B cell (primary cell): ENCODE data around the gene JPH3. TPM values are rescaled to one million over a fixed set of nuclear protein-coding genes. Genes with fewer than 3 reads are reported as not detected.

Experiments used
- ATAC-seq: fragments of 200-7000 bp; cut with Tn5 transposase; one replicate; pipeline ENCODE4 v1.10.0; 2021; ENCODE audit warnings: low read depth, mild to moderate bottlenecking, moderate number of reproducible peaks, moderate library complexity
- CTCF ChIA-PET: fragments of 350-600 bp; sonication (Branson Sonifier 250); formaldehyde crosslinking; loops from one replicate; lab custom pipeline; 2021; ENCODE audit warnings: antibody characterized with exemption, inconsistent platforms; lab: Charles Lee
- POLR2A ChIA-PET: fragments of 350-600 bp; sonication (Branson Sonifier 250); formaldehyde crosslinking; loops from one replicate; lab custom pipeline; 2021; ENCODE audit warnings: antibody characterized with exemption; lab: Charles Lee
- DNase-seq: peaks from one replicate; pipeline ENCODE4 v3.0.0; 2013
- H2AFZ ChIP-seq: 2 replicates; pipeline ENCODE4 v1.6.1; 2012; ENCODE audit warnings: mild to moderate bottlenecking, low read depth, low read length; ENCODE audit not compliant: insufficient read depth, poor library complexity, severe bottlenecking
- H3K27ac ChIP-seq, 2 donors: 1 replicate in 1 of 2; 2 replicates in 1 of 2; pipeline ENCODE4 v1.5.1; 2012 to 2013; ENCODE audit warnings: low read length in 2 of 2, mild to moderate bottlenecking in 2 of 2, moderate library complexity in 1 of 2
- H3K27me3 ChIP-seq, 4 experiments: fragments of 200-600 bp in 1 of 4; sonication (generic) in 1 of 4; replicated peaks in 1 of 4; 1 replicate in 2 of 4; 2 replicates in 2 of 4; pipeline versions ENCODE4 v1.6.1 to v1.7.0; 2013 to 2016; ENCODE audit warnings: low read length in 3 of 4, mild to moderate bottlenecking in 2 of 4, mixed read lengths in 1 of 4, moderate library complexity in 1 of 4; ENCODE audit not compliant: insufficient read depth in 4 of 4, control insufficient read depth in 3 of 4; ENCODE audit errors: control extremely low read depth in 1 of 4
- H3K36me3 ChIP-seq, 2 experiments: replicated peaks in 1 of 2; 1 replicate in 1 of 2; 2 replicates in 1 of 2; pipeline versions ENCODE4 v1.6.1 to v1.7.1; 2013; ENCODE audit warnings: low read length in 1 of 2; ENCODE audit not compliant: insufficient read depth in 2 of 2, control insufficient read depth in 1 of 2; ENCODE audit errors: control extremely low read depth in 1 of 2, extremely low read depth in 1 of 2
- H3K4me1 ChIP-seq, 2 donors: fragments of 200-600 bp in 1 of 2; sonication (generic) in 1 of 2; 1 replicate in 1 of 2; 2 replicates in 1 of 2; pipeline versions ENCODE4 v1.5.1 to v1.6.1; 2013 to 2017; ENCODE audit warnings: low read length in 2 of 2; ENCODE audit not compliant: control insufficient read depth in 2 of 2, insufficient read depth in 2 of 2
- H3K4me2 ChIP-seq: replicated peaks from 2 replicates; pipeline ENCODE3; 2012; ENCODE audit warnings: mild to moderate bottlenecking, low read depth, low read length; ENCODE audit not compliant: poor library complexity, severe bottlenecking
- H3K4me3 ChIP-seq, 5 experiments: fragments of 200-600 bp in 1 of 5; sonication (generic) in 1 of 5; 1 replicate in 3 of 5; 2 replicates in 2 of 5; pipeline versions ENCODE4 v1.5.1 to v1.7.0; 2011 to 2016; ENCODE audit warnings: low read length in 4 of 5, mild to moderate bottlenecking in 4 of 5, low read depth in 2 of 5, control low read depth in 1 of 5, moderate library complexity in 1 of 5; ENCODE audit not compliant: insufficient read depth in 1 of 5; ENCODE audit errors: control extremely low read depth in 1 of 5, extremely low read depth in 1 of 5
- H3K79me2 ChIP-seq: fragments of 200-600 bp; sonication (generic); one replicate; pipeline ENCODE4 v1.6.0; 2016; ENCODE audit warnings: low read length; ENCODE audit not compliant: control insufficient read depth, insufficient read depth
- H3K9ac ChIP-seq: fragments of 200-600 bp; sonication (generic); 2 replicates; pipeline ENCODE4 v1.6.1; 2017; ENCODE audit warnings: mild to moderate bottlenecking, low read length, moderate library complexity
- H3K9me3 ChIP-seq, 3 donors: one replicate each; pipeline versions ENCODE4 v1.6.1 to v1.7.1; 2013; ENCODE audit warnings: low read length in 2 of 3; ENCODE audit not compliant: control insufficient read depth in 2 of 3, insufficient read depth in 1 of 3; ENCODE audit errors: control extremely low read depth in 1 of 3
- H4K20me1 ChIP-seq: 2 replicates; pipeline ENCODE4 v1.6.0; 2012; ENCODE audit warnings: mild to moderate bottlenecking, low read length; ENCODE audit not compliant: insufficient read depth, control insufficient read depth, poor library complexity, severe bottlenecking
- H3K27ac Mint-ChIP-seq: one replicate; pipeline ENCODE4 v1.8.0; 2021; ENCODE audit warnings: mixed read lengths
- H3K27me3 Mint-ChIP-seq: one replicate; pipeline ENCODE4 v1.8.0; 2021; ENCODE audit warnings: mixed read lengths
- H3K4me1 Mint-ChIP-seq: one replicate; pipeline ENCODE4 v1.8.0; 2021; ENCODE audit warnings: mixed read lengths
- H3K4me3 Mint-ChIP-seq: one replicate; pipeline ENCODE4 v1.8.0; 2021; ENCODE audit warnings: mixed read lengths
- H3K9me3 Mint-ChIP-seq: one replicate; pipeline ENCODE4 v1.8.0; 2022; ENCODE audit warnings: mixed read lengths; ENCODE audit not compliant: insufficient read depth
- CTCF ChIP-seq: fragments of 200-600 bp; IDR thresholded peaks from one replicate; pipeline ENCODE4 v1.8.0; 2022; ENCODE audit warnings: antibody characterized with exemption, mild to moderate bottlenecking
- EZH2 ChIP-seq: IDR thresholded peaks from 2 replicates; pipeline ENCODE4 v1.6.1; 2012; ENCODE audit warnings: borderline replicate concordance, low read depth, mild to moderate bottlenecking, moderate library complexity, low read length; ENCODE audit not compliant: insufficient read depth, poor library complexity, severe bottlenecking
- WGBS: methylation state at CpG from one replicate; pipeline ENCODE4 v1.1.5; 2013; ENCODE audit warnings: missing lambda C conversion rate; ENCODE audit not compliant: insufficient coverage; 5-methylcytosine and 5-hydroxymethylcytosine counted together
- intact Hi-C: fragments of 100-400 bp; cut with micrococcal nuclease; formaldehyde crosslinking; loops from one replicate; pipeline ENCODE4 v1.10.0; 2022
- polyA plus RNA-seq: library from polyadenylated mRNA; depleted of rRNA; stranded (reverse); fragments of >200 nt; gene quantifications from 2 replicates; pipeline ENCODE4 v1.2.3, GENCODE V29; 2012
- total RNA-seq, 2 donors: library from RNA; stranded (reverse); fragments of 120-200 nt in 1 of 2; gene quantifications; 1 replicate in 1 of 2; 2 replicates in 1 of 2; pipeline versions ENCODE4 v1.2.3 to v1.2.4, GENCODE V29; 2013 to 2022

JPH3 gene
- total and polyA plus RNA-seq, 2 donors (not counting 1 experiment from before 2014, with no cell fraction given): not detected

- H3K36me3 ChIP-seq: no peaks in the 10 kb centered on the region
- H3K27me3 ChIP-seq: no peaks in the 10 kb centered on the region
- no peaks in the 10 kb centered on the region for H3K79me2 ChIP-seq
- H3K4me3 ChIP-seq: no peak overlapping the region
- no peak for TF ChIP-seq CTCF
- no peak for TF ChIP-seq EZH2
- ChIA-PET CTCF (no interaction called here), POLR2A (no interaction called here)
- Mint-ChIP-seq H3K27me3 (peaks cover 24% of the 10 kb centered on the region), H3K9me3 (no peaks in the 10 kb centered on the region), H3K4me3 (no peak overlapping the region), H3K4me1 (no peaks in the 10 kb centered on the region), H3K27ac (no peak overlapping the region)
- no peak overlapping the region for H2AFZ ChIP-seq
- DNase-seq (no peak), ATAC-seq (no peak)
- no peaks in the 10 kb centered on the region for H3K9me3 ChIP-seq
- intact Hi-C loops: no loop called here
- WGBS: 90% methylated on average over 20 of the region's 22 CpGs
- H3K9ac ChIP-seq: no peak overlapping the region
- no peaks in the 10 kb centered on the region for H4K20me1 ChIP-seq
- no peaks in the 10 kb centered on the region for H3K4me1 ChIP-seq
- H3K4me2 ChIP-seq: no peak overlapping the region
- H3K27ac ChIP-seq: no peak overlapping the region
Measured at GRCh38 chr16:87554754-87555427, 47.4 kb upstream of the JPH3 start.

- Histone ChIP-seq H3K9ac (no peak overlapping the region), H3K27me3 (no peaks in the 10 kb centered on the region), H4K20me1 (no peaks in the 10 kb centered on the region), H3K4me2 (no peak overlapping the region), H3K9me3 (peaks cover 0 to 6% (median 0%) of the 10 kb centered on the region in 3 donors), H3K36me3 (no peaks in the 10 kb centered on the region), H3K27ac (no peak overlapping the region), H3K79me2 (no peaks in the 10 kb centered on the region), H2AFZ (no peak overlapping the region), H3K4me3 (no peak overlapping the region), H3K4me1 (no peaks in the 10 kb centered on the region)
- TF ChIP-seq CTCF (no peak), EZH2 (no peak)
- CTCF ChIA-PET: no interaction called here
- no peaks in the 10 kb centered on the region for H3K9me3 Mint-ChIP-seq
- intact Hi-C loops: no loop called here
- POLR2A ChIA-PET: no interaction called here
- ATAC-seq: no peak
- peaks cover 24% of the 10 kb centered on the region for H3K27me3 Mint-ChIP-seq
- no peak overlapping the region for H3K4me3 Mint-ChIP-seq
- no peak overlapping the region for H3K27ac Mint-ChIP-seq
- no peaks in the 10 kb centered on the region for H3K4me1 Mint-ChIP-seq
- no peak for DNase-seq
- 94% methylated on average over 6 of the region's 17 CpGs for WGBS
Measured at GRCh38 chr16:87555647-87556046, 46.7 kb upstream of the JPH3 start.
